Suprapubic skin (tissue), 4 donors: Measurements from ENCODE around the gene LRRC38. TPM values are rescaled to one million over a fixed set of nuclear protein-coding genes. Genes with fewer than 3 reads are reported as not detected.

ENCODE experiments used
- DNase-seq, 2 donors: peaks; one replicate each; pipeline ENCODE4 v3.0.0-alpha.2; 2019; ENCODE audit warnings: low spot score in 2 of 2
- H3K27ac ChIP-seq: fragments of 200-600 bp; sonication (generic); one replicate; pipeline ENCODE4 v1.5.1; 2019
- H3K27me3 ChIP-seq: fragments of 200-600 bp; sonication (generic); one replicate; pipeline ENCODE4 v1.5.1; 2019
- H3K36me3 ChIP-seq: fragments of 200-600 bp; sonication (generic); one replicate; pipeline ENCODE4 v1.5.1; 2019
- H3K4me1 ChIP-seq: fragments of 200-600 bp; sonication (generic); one replicate; pipeline ENCODE4 v1.5.1; 2019
- H3K4me3 ChIP-seq: fragments of 200-600 bp; sonication (generic); one replicate; pipeline ENCODE4 v1.5.1; 2019; ENCODE audit warnings: mild to moderate bottlenecking
- H3K9me3 ChIP-seq: fragments of 200-600 bp; sonication (generic); one replicate; pipeline ENCODE4 v1.5.1; 2019
- CTCF ChIP-seq, 2 donors: fragments of 200-600 bp in 1 of 2; fragments of 450-650 bp in 1 of 2; sonication (generic) in 1 of 2; IDR thresholded peaks; one replicate each; pipeline ENCODE4 v1.5.1; 2016 to 2019; ENCODE audit warnings: antibody characterized with exemption in 2 of 2, mild to moderate bottlenecking in 1 of 2, moderate library complexity in 1 of 2
- EP300 ChIP-seq: sonication (generic); formaldehyde crosslinking; IDR thresholded peaks from one replicate; pipeline ENCODE4 v1.6.1; 2017; ENCODE audit warnings: antibody characterized with exemption
- POLR2A ChIP-seq, 2 donors: fragments of 450-650 bp; IDR thresholded peaks; one replicate each; pipeline ENCODE4 v1.6.1; 2017; ENCODE audit warnings: antibody characterized with exemption in 2 of 2, mild to moderate bottlenecking in 2 of 2, moderate library complexity in 2 of 2
- POLR2AphosphoS5 ChIP-seq, 3 donors: sonication (generic); formaldehyde crosslinking; IDR thresholded peaks; one replicate each; pipeline ENCODE4 v1.6.1; 2017; ENCODE audit warnings: antibody characterized with exemption in 3 of 3
- WGBS: methylation state at CpG from one replicate; pipeline ENCODE4 v1.1.5; 2018; 5-methylcytosine and 5-hydroxymethylcytosine counted together
- total RNA-seq, 4 donors: library from RNA; depleted of rRNA; stranded (reverse); fragments of >200 nt; gene quantifications; one replicate each; pipeline ENCODE4 v1.1.0, GENCODE V29; 2016

The LRRC38 gene
- total RNA-seq, 4 donors from 2014 or later, result 0.45 to 6.3 (median 3.1) TPM

GRCh38 chr1:13512472-13512871 lies 1.3 kb downstream of the LRRC38 start:
- Histone ChIP-seq H3K4me1 (peaks cover 15% of the 10 kb centered on the region), H3K27ac (no peak overlapping the region), H3K36me3 (no peaks in the 10 kb centered on the region), H3K4me3 (peak overlapping the region; percentile 37), H3K27me3 (peaks cover 55% of the 10 kb centered on the region), H3K9me3 (no peaks in the 10 kb centered on the region)
- TF ChIP-seq POLR2AphosphoS5 (IDR thresholded peaks at IDR 0.05), result no peak
- no peak for TF ChIP-seq POLR2A (IDR thresholded peaks at IDR 0.05)
- TF ChIP-seq CTCF (IDR thresholded peaks at IDR 0.05), result no peak
- TF ChIP-seq EP300, result no peak
- WGBS, result 1% methylated on average over 7 of the region's 10 CpGs
- no peak for DNase-seq

GRCh38 chr1:13510499-13510898 lies 3.3 kb downstream of the LRRC38 start:
- DNase-seq, result no peak
- no peak overlapping the region for H3K4me3 ChIP-seq
- H3K27me3 ChIP-seq, result peaks cover 56% of the 10 kb centered on the region
- H3K9me3 ChIP-seq, result no peaks in the 10 kb centered on the region
- peaks cover 15% of the 10 kb centered on the region for H3K4me1 ChIP-seq
- 60% methylated on average over 6 of the region's 6 CpGs for WGBS
- TF ChIP-seq CTCF (IDR thresholded peaks at IDR 0.05) (no peak), POLR2A (IDR thresholded peaks at IDR 0.05) (no peak), EP300 (no peak), POLR2AphosphoS5 (IDR thresholded peaks at IDR 0.05) (no peak)
- no peak overlapping the region for H3K27ac ChIP-seq
- no peaks in the 10 kb centered on the region for H3K36me3 ChIP-seq

- H3K27me3 ChIP-seq, result peaks cover 32% of the 10 kb centered on the region
- H3K9me3 ChIP-seq, result no peaks in the 10 kb centered on the region
- no peak overlapping the region for H3K27ac ChIP-seq
- no peak for DNase-seq
- TF ChIP-seq CTCF (IDR thresholded peaks at IDR 0.05), result no peak
- no peak for TF ChIP-seq POLR2A (IDR thresholded peaks at IDR 0.05)
- no peak for TF ChIP-seq POLR2AphosphoS5 (IDR thresholded peaks at IDR 0.05)
- no peak for TF ChIP-seq EP300
- H3K4me3 ChIP-seq, result no peak overlapping the region
- WGBS, result 84% methylated on average over 3 of the region's 4 CpGs
- H3K4me1 ChIP-seq, result no peaks in the 10 kb centered on the region
- no peaks in the 10 kb centered on the region for H3K36me3 ChIP-seq
These were observed 6.7 kb downstream of the LRRC38 start for GRCh38 chr1:13507075-13507474.

- Histone ChIP-seq H3K4me1 (no peaks in the 10 kb centered on the region), H3K27me3 (peaks cover 23% of the 10 kb centered on the region), H3K36me3 (no peaks in the 10 kb centered on the region), H3K27ac (no peak overlapping the region), H3K9me3 (no peaks in the 10 kb centered on the region), H3K4me3 (no peak overlapping the region)
- no peak for DNase-seq
- TF ChIP-seq EP300 (no peak), CTCF (IDR thresholded peaks at IDR 0.05) (no peak), POLR2A (IDR thresholded peaks at IDR 0.05) (no peak), POLR2AphosphoS5 (IDR thresholded peaks at IDR 0.05) (no peak)
- 39% methylated on average over 8 of the region's 8 CpGs for WGBS
These were observed 8.8 kb downstream of the LRRC38 start for GRCh38 chr1:13505020-13505419.

- H3K4me1 ChIP-seq, result no peaks in the 10 kb centered on the region
- H3K9me3 ChIP-seq, result no peaks in the 10 kb centered on the region
- H3K27me3 ChIP-seq, result peaks cover 16% of the 10 kb centered on the region
- H3K27ac ChIP-seq, result no peak overlapping the region
- TF ChIP-seq POLR2AphosphoS5 (IDR thresholded peaks at IDR 0.05), result no peak
- TF ChIP-seq EP300, result no peak
- no peak for TF ChIP-seq POLR2A (IDR thresholded peaks at IDR 0.05)
- TF ChIP-seq CTCF (IDR thresholded peaks at IDR 0.05), result no peak
- H3K36me3 ChIP-seq, result no peaks in the 10 kb centered on the region
- 95% methylated on average over 10 of the region's 10 CpGs for WGBS
- DNase-seq, result no peak
- no peak overlapping the region for H3K4me3 ChIP-seq
These were observed 13.0 kb downstream of the LRRC38 start for GRCh38 chr1:13500806-13501205.
